GM10248 (cell line): ENCODE measurements around the gene DYRK1A.

Experiments
- CTCF ChIA-PET: fragments of 300-600 bp; sonication (Branson Sonifier 250); formaldehyde crosslinking; extraction: SDS; loops from one replicate; lab custom pipeline; 2021; ENCODE audit warnings: antibody characterized with exemption; lab: Yijun Ruan, JAX
- POLR2A ChIA-PET: fragments of 350-650 bp; sonication (Branson Sonifier 250); formaldehyde crosslinking; extraction: SDS; loops from one replicate; lab custom pipeline; 2020; ENCODE audit warnings: antibody characterized with exemption; lab: Yijun Ruan, JAX
- DNase-seq: peaks from one replicate; pipeline ENCODE4 v3.0.0; 2012; ENCODE audit errors: extremely low spot score
- CTCF ChIP-seq: IDR thresholded peaks from 2 replicates; pipeline ENCODE4 v1.5.1; 2012; ENCODE audit warnings: mild to moderate bottlenecking, low read depth; ENCODE audit errors: extremely low read depth, missing control alignments, control extremely low read depth

Gene DYRK1A

GRCh38 chr21:37432710-37433455 lies 66.3 kb downstream of the DYRK1A start:
- DNase-seq: no peak
- CTCF ChIA-PET: interaction anchor here (2.9 to 3.8 kb wide), 2 partner anchors 25 to 31 kb away, joined by 10 to 12 read pairs; no protein-coding TSS in a partner anchor
- POLR2A ChIA-PET: no interaction called here
- no peak for TF ChIP-seq CTCF

GRCh38 chr21:37433456-37433840 lies 66.9 kb downstream of the DYRK1A start:
- ChIA-PET CTCF (interaction anchor here (1.9 to 3.8 kb wide), 3 partner anchors 12 to 30 kb away, joined by 6 to 12 read pairs (median 10); no protein-coding TSS in a partner anchor), POLR2A (no interaction called here)
- no peak for TF ChIP-seq CTCF
- no peak for DNase-seq

GRCh38 chr21:37435120-37435519 lies 68.5 kb downstream of the DYRK1A start:
- DNase-seq: no peak
- ChIA-PET POLR2A (no interaction called here), CTCF (interaction anchor here (0.7 to 3.8 kb wide), 7 partner anchors 8 to 29 kb away, joined by 3 to 12 read pairs (median 4); no protein-coding TSS in a partner anchor)
- TF ChIP-seq CTCF: no peak

- CTCF ChIA-PET: interaction anchor here (0.8 to 3.8 kb wide), 4 partner anchors 8 to 28 kb away, joined by 3 to 12 read pairs (median 4); no protein-coding TSS in a partner anchor
- no peak for DNase-seq
- POLR2A ChIA-PET: no interaction called here
- TF ChIP-seq CTCF: no peak
Observed at GRCh38 chr21:37435711-37436110, 69.1 kb downstream of the DYRK1A start.

- ChIA-PET POLR2A (no interaction called here), CTCF (interaction anchor here (0.8 to 3.8 kb wide), 2 partner anchors 28 kb away, joined by 3 to 12 read pairs; no protein-coding TSS in a partner anchor)
- no peak for DNase-seq
- TF ChIP-seq CTCF: no peak
Observed at GRCh38 chr21:37436174-37436573, 69.6 kb downstream of the DYRK1A start.

GRCh38 chr21:37437376-37438080 lies 71.0 kb downstream of the DYRK1A start:
- TF ChIP-seq CTCF: no peak
- ChIA-PET CTCF (no interaction called here), POLR2A (no interaction called here)
- DNase-seq: no peak
